Mesenchymal stem cell (in vitro differentiated cells and primary cell): ENCODE measurements around the gene SARDH.

Experiments
- DNase-seq: peaks from one replicate; pipeline ENCODE4 v3.0.0-alpha.2; 2013
- H2AFZ ChIP-seq: one replicate; pipeline ENCODE4 v1.6.1; 2013; ENCODE audit warnings: low read depth, mild to moderate bottlenecking, control low read depth, inconsistent platforms, low read length, moderate library complexity
- H2AK5ac ChIP-seq: 2 replicates; pipeline ENCODE4 v1.6.1; 2013; ENCODE audit warnings: low read length, moderate library complexity, mild to moderate bottlenecking, inconsistent platforms; ENCODE audit not compliant: severe bottlenecking
- H2BK120ac ChIP-seq: one replicate; pipeline ENCODE4 v1.6.1; 2013; ENCODE audit warnings: low read depth, mild to moderate bottlenecking, inconsistent platforms, low read length, moderate library complexity
- H2BK12ac ChIP-seq, 2 experiments: one replicate each; pipeline ENCODE4 v1.6.1; 2013; ENCODE audit warnings: inconsistent platforms in 2 of 2, low read length in 2 of 2, mild to moderate bottlenecking in 2 of 2, moderate library complexity in 2 of 2, control low read depth in 1 of 2
- H2BK15ac ChIP-seq: one replicate; pipeline ENCODE4 v1.6.1; 2013; ENCODE audit warnings: mild to moderate bottlenecking, low read depth, inconsistent platforms; ENCODE audit not compliant: poor library complexity, severe bottlenecking
- H2BK5ac ChIP-seq: 2 replicates; pipeline ENCODE4 v1.6.1; 2013; ENCODE audit warnings: low read depth, mild to moderate bottlenecking, low read length, control low read depth, inconsistent platforms; ENCODE audit not compliant: poor library complexity, severe bottlenecking
- H3K14ac ChIP-seq, 2 experiments: one replicate each; pipeline ENCODE4 v1.6.1; 2013; ENCODE audit warnings: inconsistent platforms in 2 of 2, low read length in 2 of 2, control low read depth in 1 of 2, mild to moderate bottlenecking in 1 of 2, moderate library complexity in 1 of 2
- H3K18ac ChIP-seq, 2 experiments: one replicate each; pipeline ENCODE4 v1.6.1; 2013; ENCODE audit warnings: inconsistent platforms in 2 of 2, low read length in 2 of 2, control low read depth in 1 of 2, low read depth in 1 of 2, mild to moderate bottlenecking in 1 of 2
- H3K23ac ChIP-seq, 2 experiments: one replicate each; pipeline ENCODE4 v1.6.1; 2013; ENCODE audit warnings: inconsistent platforms in 2 of 2, low read length in 2 of 2, mild to moderate bottlenecking in 2 of 2, moderate library complexity in 2 of 2, control low read depth in 1 of 2
- H3K27ac ChIP-seq: 2 replicates; pipeline ENCODE4 v1.5.1; 2013; ENCODE audit warnings: mild to moderate bottlenecking, moderate library complexity, low read length, control low read depth, inconsistent platforms; ENCODE audit not compliant: poor library complexity, severe bottlenecking
- H3K27me3 ChIP-seq, 2 experiments: 2 replicates each; pipeline versions ENCODE4 v1.6.1 to v1.7.0; 2013; ENCODE audit warnings: low read length in 2 of 2, mild to moderate bottlenecking in 2 of 2, moderate library complexity in 2 of 2, control low read depth in 1 of 2, inconsistent platforms in 1 of 2; ENCODE audit not compliant: control insufficient read depth in 1 of 2, insufficient read depth in 1 of 2
- H3K36me3 ChIP-seq, 2 experiments: 2 replicates each; pipeline versions ENCODE4 v1.6.1 to v1.7.0; 2013; ENCODE audit warnings: low read length in 2 of 2, control low read depth in 1 of 2, inconsistent platforms in 1 of 2, low read depth in 1 of 2, mild to moderate bottlenecking in 1 of 2; ENCODE audit not compliant: insufficient read depth in 2 of 2, control insufficient read depth in 1 of 2
- H3K4ac ChIP-seq, 2 experiments: one replicate each; pipeline ENCODE4 v1.6.1; 2013; ENCODE audit warnings: inconsistent platforms in 2 of 2, low read length in 2 of 2, mild to moderate bottlenecking in 2 of 2, moderate library complexity in 2 of 2, control low read depth in 1 of 2, low read depth in 1 of 2
- H3K4me1 ChIP-seq: 2 replicates; pipeline ENCODE4 v1.6.1; 2013; ENCODE audit warnings: low read depth, low read length, control low read depth; ENCODE audit not compliant: control insufficient read depth, insufficient read depth
- H3K4me2 ChIP-seq: 2 replicates; pipeline ENCODE4 v1.6.1; 2013; ENCODE audit warnings: low read length, mild to moderate bottlenecking, inconsistent platforms; ENCODE audit not compliant: poor library complexity, severe bottlenecking
- H3K4me3 ChIP-seq, 2 experiments: 2 replicates each; pipeline versions ENCODE4 v1.5.1 to v1.7.0; 2013; ENCODE audit warnings: low read length in 2 of 2, mild to moderate bottlenecking in 2 of 2, control low read depth in 1 of 2, low read depth in 1 of 2; ENCODE audit not compliant: insufficient read depth in 1 of 2
- H3K79me1 ChIP-seq: replicated peaks from 2 replicates; pipeline ENCODE4 v1.6.1; 2013; ENCODE audit warnings: mild to moderate bottlenecking, control low read depth, low read length, inconsistent platforms; ENCODE audit not compliant: poor library complexity, severe bottlenecking
- H3K9ac ChIP-seq: 2 replicates; pipeline ENCODE4 v1.7.0; 2013; ENCODE audit warnings: mild to moderate bottlenecking, low read length, moderate library complexity
- H3K9me3 ChIP-seq: 2 replicates; pipeline ENCODE4 v1.7.0; 2013; ENCODE audit warnings: mild to moderate bottlenecking, low read length; ENCODE audit not compliant: control insufficient read depth
- H4K8ac ChIP-seq: one replicate; pipeline ENCODE4 v1.6.1; 2013; ENCODE audit warnings: inconsistent platforms, mild to moderate bottlenecking, low read length, moderate library complexity
- H4K91ac ChIP-seq: one replicate; pipeline ENCODE4 v1.6.1; 2013; ENCODE audit warnings: mild to moderate bottlenecking, low read length, inconsistent platforms
- WGBS: methylation state at CpG from one replicate; pipeline ENCODE4 v1.1.7; 2013; ENCODE audit warnings: mixed read lengths; 5-methylcytosine and 5-hydroxymethylcytosine counted together

The SARDH gene

GRCh38 chr9:133674091-133674490 lies 64.1 kb downstream of the SARDH start:
- H3K14ac ChIP-seq: no peak overlapping the region
- no peak overlapping the region for H2BK120ac ChIP-seq
- H2AK5ac ChIP-seq: no peak overlapping the region
- H3K18ac ChIP-seq: no peak overlapping the region
- no peak overlapping the region for H2BK12ac ChIP-seq
- no peak overlapping the region for H3K4me2 ChIP-seq
- no peaks in the 10 kb centered on the region for H3K9me3 ChIP-seq
- no peak overlapping the region for H2BK15ac ChIP-seq
- no peak overlapping the region for H3K4ac ChIP-seq
- H3K23ac ChIP-seq: no peak overlapping the region
- no peak overlapping the region for H3K9ac ChIP-seq
- H3K27ac ChIP-seq: no peak overlapping the region
- WGBS: 95% methylated on average over 14 of the region's 14 CpGs
- no peak overlapping the region for H4K8ac ChIP-seq
- peak overlapping the region in 1 of 2 experiments; percentile 14 for H3K4me3 ChIP-seq
- H2AFZ ChIP-seq: no peak overlapping the region
- H3K4me1 ChIP-seq: no peaks in the 10 kb centered on the region
- DNase-seq: no peak
- no peaks in the 10 kb centered on the region for H3K36me3 ChIP-seq
- H3K27me3 ChIP-seq: peaks cover 48 to 55% of the 10 kb centered on the region in 2 experiments
- H3K79me1 ChIP-seq: no peaks in the 10 kb centered on the region
- no peak overlapping the region for H2BK5ac ChIP-seq
- peak overlapping the region; percentile 31 for H4K91ac ChIP-seq

DNA sequence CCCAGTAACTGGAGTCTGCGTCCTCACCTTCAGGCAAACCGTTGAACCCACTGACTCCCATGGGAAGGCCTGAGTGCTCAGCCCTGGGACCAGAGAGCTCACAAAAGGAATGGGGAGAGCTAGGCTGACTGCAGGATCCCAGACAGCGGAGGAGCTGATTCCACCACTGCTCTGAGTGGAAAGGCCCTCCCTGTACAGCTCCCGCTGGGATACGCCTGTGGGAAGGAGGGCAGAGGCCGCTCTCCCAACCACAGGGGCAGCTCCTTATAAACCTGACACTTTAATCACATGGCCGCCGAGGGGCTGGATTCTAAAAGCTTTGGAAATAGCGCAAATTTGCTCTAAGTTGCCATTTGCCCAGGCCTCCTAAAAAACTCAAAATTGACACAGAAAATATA lies 64.9 kb downstream of the SARDH start:
- Histone ChIP-seq H4K91ac (no peak overlapping the region), H2AK5ac (no peak overlapping the region), H3K27ac (no peak overlapping the region), H3K14ac (peak overlapping the region in 1 of 2 experiments; percentile 11), H2AFZ (no peak overlapping the region), H2BK15ac (no peak overlapping the region), H3K23ac (no peak overlapping the region), H3K9ac (no peak overlapping the region), H3K4me2 (no peak overlapping the region), H3K27me3 (peaks cover 40 to 47% of the 10 kb centered on the region in 2 experiments), H3K4ac (no peak overlapping the region), H3K4me3 (no peak overlapping the region), H3K18ac (no peak overlapping the region), H3K79me1 (no peaks in the 10 kb centered on the region), H4K8ac (no peak overlapping the region), H2BK5ac (no peak overlapping the region), H3K9me3 (no peaks in the 10 kb centered on the region), H3K4me1 (no peaks in the 10 kb centered on the region), H2BK12ac (no peak overlapping the region), H2BK120ac (no peak overlapping the region), H3K36me3 (no peaks in the 10 kb centered on the region)
- WGBS: 75% methylated on average over 9 of the region's 9 CpGs
- no peak for DNase-seq

- H4K91ac ChIP-seq: no peak overlapping the region
- no peak overlapping the region for H3K18ac ChIP-seq
- H3K4me2 ChIP-seq: no peak overlapping the region
- H3K14ac ChIP-seq: peak overlapping the region in 1 of 2 experiments; percentile 11
- H3K27me3 ChIP-seq: peaks cover 37 to 42% of the 10 kb centered on the region in 2 experiments
- no peaks in the 10 kb centered on the region for H3K79me1 ChIP-seq
- H2BK5ac ChIP-seq: no peak overlapping the region
- no peaks in the 10 kb centered on the region for H3K4me1 ChIP-seq
- H3K9me3 ChIP-seq: no peaks in the 10 kb centered on the region
- no peak overlapping the region for H2AFZ ChIP-seq
- H3K4ac ChIP-seq: no peak overlapping the region
- H2BK15ac ChIP-seq: no peak overlapping the region
- no peak for DNase-seq
- no peak overlapping the region for H3K9ac ChIP-seq
- H3K23ac ChIP-seq: no peak overlapping the region
- no peak overlapping the region for H4K8ac ChIP-seq
- H2BK12ac ChIP-seq: no peak overlapping the region
- no peaks in the 10 kb centered on the region for H3K36me3 ChIP-seq
- WGBS: 90% methylated on average over 31 of the region's 31 CpGs
- H2BK120ac ChIP-seq: no peak overlapping the region
- no peak overlapping the region for H3K4me3 ChIP-seq
- H2AK5ac ChIP-seq: no peak overlapping the region
- H3K27ac ChIP-seq: no peak overlapping the region
Observed at GRCh38 chr9:133672503-133673257, 65.5 kb downstream of the SARDH start.

DNA sequence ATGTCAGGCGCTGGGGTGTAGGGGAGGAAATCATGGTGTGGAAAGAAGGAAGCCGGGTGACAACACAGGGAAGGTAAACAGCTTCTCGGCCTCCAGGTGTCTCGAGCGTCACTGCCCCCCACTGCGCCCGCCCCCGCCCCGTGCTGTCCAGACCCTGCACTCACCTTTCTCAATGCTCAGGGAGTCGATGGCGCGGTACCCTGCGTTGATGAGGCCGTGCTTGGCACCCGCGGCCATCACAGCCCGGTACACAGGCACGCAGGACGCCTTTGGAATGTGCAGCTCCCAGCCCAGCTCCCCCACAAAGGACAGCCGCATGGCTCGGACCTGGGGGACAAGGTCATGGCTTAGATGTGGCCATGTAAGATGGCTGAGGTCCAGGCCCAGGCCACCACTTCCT lies 66.8 kb downstream of the SARDH start:
- H3K14ac ChIP-seq: no peak overlapping the region
- H3K36me3 ChIP-seq: no peaks in the 10 kb centered on the region
- no peak overlapping the region for H4K8ac ChIP-seq
- WGBS: 90% methylated on average over 21 of the region's 21 CpGs
- no peak overlapping the region for H4K91ac ChIP-seq
- no peaks in the 10 kb centered on the region for H3K79me1 ChIP-seq
- H3K27me3 ChIP-seq: peaks cover 26 to 34% of the 10 kb centered on the region in 2 experiments
- no peak overlapping the region for H3K23ac ChIP-seq
- H3K4me3 ChIP-seq: no peak overlapping the region
- no peak overlapping the region for H2AFZ ChIP-seq
- H2BK5ac ChIP-seq: no peak overlapping the region
- no peak overlapping the region for H2BK12ac ChIP-seq
- H3K27ac ChIP-seq: no peak overlapping the region
- no peak overlapping the region for H3K9ac ChIP-seq
- no peak for DNase-seq
- no peak overlapping the region for H2BK120ac ChIP-seq
- no peak overlapping the region for H3K18ac ChIP-seq
- no peak overlapping the region for H3K4me2 ChIP-seq
- no peaks in the 10 kb centered on the region for H3K9me3 ChIP-seq
- H2AK5ac ChIP-seq: no peak overlapping the region
- no peak overlapping the region for H2BK15ac ChIP-seq
- H3K4ac ChIP-seq: no peak overlapping the region
- no peaks in the 10 kb centered on the region for H3K4me1 ChIP-seq
